Sigmoid colon (tissue), 4 donors: Measurements from ENCODE around the gene WNT5A.

Experiments used
- EP300 ChIP-seq, 4 donors: sonication (generic); formaldehyde crosslinking; IDR thresholded peaks; one replicate each; pipeline ENCODE4 v1.6.1; 2017; ENCODE audit warnings: antibody characterized with exemption in 4 of 4
- POLR2AphosphoS5 ChIP-seq, 4 donors: sonication (generic); formaldehyde crosslinking; IDR thresholded peaks; one replicate each; pipeline ENCODE4 v1.6.1; 2017; ENCODE audit warnings: antibody characterized with exemption in 4 of 4
- TF ChIP-seq, protein P1 (sequence below), 4 experiments: fragments of 450-650 bp in 3 of 4; fragments of 200-600 bp in 1 of 4; IDR thresholded peaks; one replicate each; pipeline ENCODE4 v1.5.1; 2016 to 2019; ENCODE audit warnings: antibody characterized with exemption in 4 of 4, mild to moderate bottlenecking in 3 of 4, moderate library complexity in 2 of 4

DNA sequence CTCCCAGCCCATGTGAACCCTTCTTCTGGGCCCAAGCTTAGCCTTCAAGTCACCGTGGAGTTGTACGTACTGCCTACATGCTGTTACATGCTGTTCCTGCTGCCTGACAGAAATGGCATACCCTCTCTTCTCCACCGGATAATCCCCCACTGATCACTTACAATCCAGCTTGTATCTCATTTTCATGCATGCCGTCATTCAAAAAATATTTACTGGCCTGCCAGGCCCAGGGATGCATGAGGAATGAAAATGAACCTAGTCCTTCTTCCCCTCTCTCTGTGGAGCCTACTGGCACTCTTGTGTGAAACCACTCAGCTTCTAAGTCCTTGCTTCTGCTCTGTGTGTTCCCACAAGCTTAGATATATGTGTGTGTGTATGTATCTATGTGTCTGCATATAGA is 60.6 kb downstream of the WNT5A start:
- TF ChIP-seq EP300 (IDR thresholded peaks at IDR 0.05), result no peak
- TF ChIP-seq, protein P1, sequence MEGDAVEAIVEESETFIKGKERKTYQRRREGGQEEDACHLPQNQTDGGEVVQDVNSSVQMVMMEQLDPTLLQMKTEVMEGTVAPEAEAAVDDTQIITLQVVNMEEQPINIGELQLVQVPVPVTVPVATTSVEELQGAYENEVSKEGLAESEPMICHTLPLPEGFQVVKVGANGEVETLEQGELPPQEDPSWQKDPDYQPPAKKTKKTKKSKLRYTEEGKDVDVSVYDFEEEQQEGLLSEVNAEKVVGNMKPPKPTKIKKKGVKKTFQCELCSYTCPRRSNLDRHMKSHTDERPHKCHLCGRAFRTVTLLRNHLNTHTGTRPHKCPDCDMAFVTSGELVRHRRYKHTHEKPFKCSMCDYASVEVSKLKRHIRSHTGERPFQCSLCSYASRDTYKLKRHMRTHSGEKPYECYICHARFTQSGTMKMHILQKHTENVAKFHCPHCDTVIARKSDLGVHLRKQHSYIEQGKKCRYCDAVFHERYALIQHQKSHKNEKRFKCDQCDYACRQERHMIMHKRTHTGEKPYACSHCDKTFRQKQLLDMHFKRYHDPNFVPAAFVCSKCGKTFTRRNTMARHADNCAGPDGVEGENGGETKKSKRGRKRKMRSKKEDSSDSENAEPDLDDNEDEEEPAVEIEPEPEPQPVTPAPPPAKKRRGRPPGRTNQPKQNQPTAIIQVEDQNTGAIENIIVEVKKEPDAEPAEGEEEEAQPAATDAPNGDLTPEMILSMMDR (IDR thresholded peaks at IDR 0.05), result no peak
- TF ChIP-seq POLR2AphosphoS5 (IDR thresholded peaks at IDR 0.05), result no peak
